Smooth muscle cell (in vitro differentiated cells): ENCODE results near the gene G3BP1. TPM values are rescaled to one million over a fixed set of nuclear protein-coding genes. Genes with fewer than 3 reads are reported as not detected.
A peak's percentile ranks its signal among the peaks of the same experiment; 100 is the strongest.

Source experiments
- DNase-seq: peaks from one replicate; lab custom pipeline; 2025; ENCODE audit not compliant: unreplicated experiment; lab: John Stamatoyannopoulos, UW
- H2AFZ ChIP-seq: fragments of 200-600 bp; sonication (generic); 2 replicates; pipeline ENCODE4 v1.6.0; 2016; ENCODE audit warnings: antibody characterized with exemption, low read depth, mild to moderate bottlenecking
- H3F3A ChIP-seq: fragments of 200-600 bp; sonication (generic); 2 replicates; pipeline ENCODE4 v1.6.0; 2017; ENCODE audit warnings: antibody characterized with exemption, low read depth
- H3K27ac ChIP-seq: fragments of 200-600 bp; sonication (generic); 2 replicates; pipeline ENCODE4 v1.5.1; 2016; ENCODE audit warnings: low read depth, mild to moderate bottlenecking
- H3K27me3 ChIP-seq: fragments of 200-600 bp; sonication (generic); 2 replicates; pipeline ENCODE4 v1.6.1; 2016; ENCODE audit warnings: low read depth, mild to moderate bottlenecking
- H3K36me3 ChIP-seq: fragments of 200-600 bp; sonication (generic); 2 replicates; pipeline ENCODE4 v1.5.1; 2016; ENCODE audit warnings: low read depth
- H3K4me1 ChIP-seq: fragments of 200-600 bp; sonication (generic); 2 replicates; pipeline ENCODE4 v1.5.1; 2016; ENCODE audit warnings: low read depth
- H3K4me2 ChIP-seq: fragments of 200-600 bp; sonication (generic); 2 replicates; pipeline ENCODE4 v1.6.0; 2016; ENCODE audit warnings: mild to moderate bottlenecking
- H3K4me3 ChIP-seq: fragments of 200-600 bp; sonication (generic); 2 replicates; pipeline ENCODE4 v1.5.1; 2016; ENCODE audit warnings: mild to moderate bottlenecking
- H3K79me2 ChIP-seq: fragments of 200-600 bp; sonication (generic); 2 replicates; pipeline ENCODE4 v1.6.0; 2016; ENCODE audit warnings: low read depth, mild to moderate bottlenecking
- H3K9ac ChIP-seq: fragments of 200-600 bp; sonication (generic); 2 replicates; pipeline ENCODE4 v1.6.0; 2016; ENCODE audit warnings: low read depth
- H3K9me3 ChIP-seq: fragments of 200-600 bp; sonication (generic); replicated peaks from 2 replicates; pipeline ENCODE4 v1.5.1; 2016; ENCODE audit warnings: low read depth
- H4K20me1 ChIP-seq: fragments of 200-600 bp; sonication (generic); 2 replicates; pipeline ENCODE4 v1.6.0; 2016; ENCODE audit warnings: low read depth
- whole genome bisulfite sequencing: methylation state at CpG from one replicate; pipeline ENCODE4 v1.1.7; 2016; ENCODE audit warnings: low lambda C conversion rate; 5-methylcytosine and 5-hydroxymethylcytosine counted together
- polyA plus RNA-seq: library from polyadenylated mRNA; unstranded; fragments of >200 nt; fragmentation: Nextera tagmentation; extraction: Ambion mirVana; gene quantifications from 2 replicates; pipeline ENCODE4 v1.2.1, GENCODE V29; 2016
- total RNA-seq: library from RNA; depleted of rRNA; stranded (reverse); fragments of >200 nt; gene quantifications from 2 replicates; pipeline ENCODE4 v1.2.3, GENCODE V29; 2014
- TF ChIP-seq, protein P1 (sequence below): fragments of 200-600 bp; sonication (generic); IDR thresholded peaks from 2 replicates; pipeline ENCODE4 v1.5.1; 2017; ENCODE audit warnings: borderline replicate concordance, mild to moderate bottlenecking, antibody characterized with exemption; ENCODE audit not compliant: insufficient read depth, poor library complexity, severe bottlenecking

G3BP1 gene
- total and polyA plus RNA-seq, 2 experiments from 2014 or later = 69.5 to 96.8 TPM

DNA sequence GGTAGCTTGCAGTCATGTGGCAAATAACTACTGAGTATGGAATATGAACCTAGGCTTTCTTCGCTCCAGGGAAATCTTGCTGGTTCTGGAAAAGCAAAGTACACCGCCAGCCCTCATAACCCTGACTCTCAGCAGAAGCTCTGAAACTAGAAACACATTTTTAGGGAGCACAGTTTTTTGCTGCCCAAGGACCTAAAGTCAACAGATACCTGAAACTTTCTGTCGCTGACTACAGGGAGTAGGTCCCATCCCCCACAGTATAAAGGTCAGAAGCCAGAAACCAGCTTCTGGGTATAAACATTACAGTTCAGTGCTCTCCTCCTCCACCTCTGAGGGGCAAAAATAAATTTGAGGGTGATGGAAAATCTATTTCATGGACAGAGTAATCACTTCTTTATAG lies 16.4 kb upstream of the G3BP1 start:
- peaks cover 38% of the 10 kb centered on the region for H3K79me2 ChIP-seq
- no peak overlapping the region for H3K27ac ChIP-seq
- TF ChIP-seq, protein P1, sequence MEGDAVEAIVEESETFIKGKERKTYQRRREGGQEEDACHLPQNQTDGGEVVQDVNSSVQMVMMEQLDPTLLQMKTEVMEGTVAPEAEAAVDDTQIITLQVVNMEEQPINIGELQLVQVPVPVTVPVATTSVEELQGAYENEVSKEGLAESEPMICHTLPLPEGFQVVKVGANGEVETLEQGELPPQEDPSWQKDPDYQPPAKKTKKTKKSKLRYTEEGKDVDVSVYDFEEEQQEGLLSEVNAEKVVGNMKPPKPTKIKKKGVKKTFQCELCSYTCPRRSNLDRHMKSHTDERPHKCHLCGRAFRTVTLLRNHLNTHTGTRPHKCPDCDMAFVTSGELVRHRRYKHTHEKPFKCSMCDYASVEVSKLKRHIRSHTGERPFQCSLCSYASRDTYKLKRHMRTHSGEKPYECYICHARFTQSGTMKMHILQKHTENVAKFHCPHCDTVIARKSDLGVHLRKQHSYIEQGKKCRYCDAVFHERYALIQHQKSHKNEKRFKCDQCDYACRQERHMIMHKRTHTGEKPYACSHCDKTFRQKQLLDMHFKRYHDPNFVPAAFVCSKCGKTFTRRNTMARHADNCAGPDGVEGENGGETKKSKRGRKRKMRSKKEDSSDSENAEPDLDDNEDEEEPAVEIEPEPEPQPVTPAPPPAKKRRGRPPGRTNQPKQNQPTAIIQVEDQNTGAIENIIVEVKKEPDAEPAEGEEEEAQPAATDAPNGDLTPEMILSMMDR = no peak

DNA sequence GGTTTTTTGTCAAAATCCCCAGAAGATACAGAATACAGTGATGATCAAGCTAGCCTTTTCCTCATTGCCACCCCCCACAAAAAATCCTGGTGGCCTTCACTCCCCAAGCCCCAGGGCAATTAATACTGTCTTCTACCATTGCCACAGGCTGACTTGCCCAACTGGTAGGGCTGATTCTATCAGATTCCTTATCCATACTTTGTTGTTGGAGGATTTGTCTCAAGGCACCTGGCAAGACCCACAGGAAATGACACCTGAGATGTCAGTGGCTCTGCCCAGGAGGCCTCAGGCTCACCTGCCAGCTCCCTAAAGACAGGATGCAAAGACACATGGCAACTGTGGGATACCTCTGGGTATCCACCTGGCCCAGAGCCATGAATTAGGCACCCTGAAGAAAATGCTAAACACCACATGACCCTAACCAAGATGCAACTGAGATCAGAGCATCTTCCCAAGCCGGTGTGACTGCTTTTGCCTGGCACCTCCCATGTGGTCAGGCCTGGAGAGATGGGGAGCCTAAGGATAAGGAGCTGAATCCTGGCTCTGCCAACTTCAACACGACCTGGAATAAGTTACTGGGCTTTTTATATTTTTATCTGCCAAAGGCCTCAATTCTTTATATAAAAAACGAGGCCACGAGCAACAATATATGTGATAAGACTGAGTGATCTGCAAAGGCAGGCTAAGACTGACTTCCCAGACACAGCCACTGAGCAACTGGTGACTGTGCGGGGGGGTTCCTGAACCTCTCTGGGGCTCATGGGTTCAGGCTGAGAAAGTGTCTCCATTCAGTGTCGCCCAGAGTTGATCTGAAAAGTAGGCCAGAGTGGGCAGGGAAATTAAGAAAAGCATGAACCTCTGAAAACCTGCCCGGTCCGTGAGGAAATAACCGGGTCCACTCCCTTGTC lies 14.3 kb upstream of the G3BP1 start:
- no peak for DNase-seq
- WGBS = 20% methylated on average over 9 of the region's 9 CpGs
- H3K27ac ChIP-seq = peak overlapping the region; percentile 76

More for the DNA sequence above, 16.4 kb upstream of the G3BP1 start:
- Histone ChIP-seq H3K4me2 (no peak overlapping the region), H3K36me3 (peaks cover 7% of the 10 kb centered on the region), H3K27me3 (no peaks in the 10 kb centered on the region), H3F3A (peaks cover 10% of the 10 kb centered on the region), H3K9me3 (no peaks in the 10 kb centered on the region), H2AFZ (no peak overlapping the region), H3K4me1 (peaks cover 15% of the 10 kb centered on the region), H3K4me3 (no peak overlapping the region), H3K9ac (no peak overlapping the region), H4K20me1 (peaks cover 11% of the 10 kb centered on the region)
- whole genome bisulfite sequencing = 88% methylated on average over 3 of the region's 3 CpGs
- no peak for DNase-seq

DNA sequence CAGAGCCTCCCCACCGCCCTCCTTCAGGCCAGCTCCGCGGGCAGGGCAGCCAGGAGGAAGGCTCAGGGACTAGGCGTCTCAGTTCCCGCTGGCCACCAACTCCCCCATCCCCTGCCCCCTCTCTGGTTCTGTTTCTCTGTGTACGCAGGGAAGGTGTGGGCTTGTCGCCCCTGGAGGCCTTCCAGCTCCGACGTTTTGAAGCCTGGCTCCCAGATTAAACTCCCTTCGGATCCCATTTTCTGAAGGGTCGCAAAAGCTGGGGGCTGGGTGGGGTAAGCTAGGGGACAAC lies 13.7 kb upstream of the G3BP1 start:
- H4K20me1 ChIP-seq = no peaks in the 10 kb centered on the region
- H3K9ac ChIP-seq = peak overlapping the region; percentile 89
- no peaks in the 10 kb centered on the region for H3K9me3 ChIP-seq
- peak overlapping the region; percentile 88 for H3K4me3 ChIP-seq
- H3F3A ChIP-seq = peaks cover 4% of the 10 kb centered on the region
- peaks cover 15% of the 10 kb centered on the region for H3K4me1 ChIP-seq
- no peak for DNase-seq
- H3K36me3 ChIP-seq = peaks cover 2% of the 10 kb centered on the region
- peak overlapping the region; percentile 79 for H2AFZ ChIP-seq
- TF ChIP-seq, protein P1 = no peak
- peaks cover 35% of the 10 kb centered on the region for H3K79me2 ChIP-seq
- peak overlapping the region; percentile 95 for H3K4me2 ChIP-seq
- H3K27me3 ChIP-seq = no peaks in the 10 kb centered on the region
- peak overlapping the region; percentile 76 for H3K27ac ChIP-seq
- 0% methylated on average over 6 of the region's 11 CpGs for WGBS

More for the DNA sequence above, 14.3 kb upstream of the G3BP1 start:
- H4K20me1 ChIP-seq = no peaks in the 10 kb centered on the region
- H3K9me3 ChIP-seq = no peaks in the 10 kb centered on the region
- peak overlapping the region; percentile 88 for H3K4me3 ChIP-seq
- peaks cover 4% of the 10 kb centered on the region for H3F3A ChIP-seq
- H3K27me3 ChIP-seq = no peaks in the 10 kb centered on the region
- H2AFZ ChIP-seq = peak overlapping the region; percentile 79
- peak overlapping the region; percentile 95 for H3K4me2 ChIP-seq
- TF ChIP-seq, protein P1 = no peak
- peaks cover 15% of the 10 kb centered on the region for H3K4me1 ChIP-seq
- peak overlapping the region; percentile 89 for H3K9ac ChIP-seq
- H3K36me3 ChIP-seq = peaks cover 7% of the 10 kb centered on the region
- peaks cover 35% of the 10 kb centered on the region for H3K79me2 ChIP-seq
